Erythroblast (primary cell): ENCODE data around the gene NDUFA3.

Source experiments
- GATA1 ChIP-seq: IDR thresholded peaks from 2 replicates; pipeline ENCODE4 v1.6.1; 2011; ENCODE audit warnings: low read depth, mild to moderate bottlenecking, control low read depth, low read length, moderate library complexity
- POLR2A ChIP-seq: IDR thresholded peaks from 2 replicates; pipeline ENCODE4 v1.6.1; 2011; ENCODE audit warnings: mild to moderate bottlenecking, low read length

- TF ChIP-seq POLR2A (no peak), GATA1 (no peak)
Observed at GRCh38 chr19:54156953-54157352, 54.3 kb downstream of the NDUFA3 start.
